ENCODE data around the gene PITPNC1. TPM values are rescaled to one million over a fixed set of nuclear protein-coding genes. Genes with fewer than 3 reads are reported as not detected.

Gene PITPNC1
- total and polyA plus RNA-seq, 2 donors (not counting 1 experiment from before 2014, with no cell fraction given) = 4.7 to 26.1 TPM

GRCh38 chr17:67523101-67523500 lies 146.0 kb downstream of the PITPNC1 start:
- Histone ChIP-seq H3K9me3 (ENCODE audit: control extremely low read depth in 1 of 3, control insufficient read depth in 2 of 3, insufficient read depth in 1 of 3, low read length in 2 of 3) (no peaks in the 10 kb centered on the region), H3K9ac (ENCODE audit: low read length) (no peak overlapping the region), H3K4me3 (ENCODE audit: control extremely low read depth in 1 of 5, extremely low read depth in 1 of 5, insufficient read depth in 1 of 5, low read depth in 2 of 5, low read length in 4 of 5) (no peak overlapping the region), H3K27me3 (replicated peaks in 1 of 4; ENCODE audit: control extremely low read depth in 1 of 4, control insufficient read depth in 3 of 4, insufficient read depth in 4 of 4, low read length in 3 of 4) (no peaks in the 10 kb centered on the region), H3K27ac (ENCODE audit: low read length in 2 of 2) (no peak overlapping the region), H3K4me2 (replicated peaks; ENCODE audit: low read depth, low read length, poor library complexity, severe bottlenecking) (no peak overlapping the region), H2AFZ (ENCODE audit: insufficient read depth, low read depth, low read length, poor library complexity, severe bottlenecking) (no peak overlapping the region), H4K20me1 (ENCODE audit: control insufficient read depth, insufficient read depth, low read length, poor library complexity, severe bottlenecking) (no peaks in the 10 kb centered on the region), H3K36me3 (replicated peaks in 1 of 2; ENCODE audit: control extremely low read depth in 1 of 2, control insufficient read depth in 1 of 2, extremely low read depth in 1 of 2, insufficient read depth in 2 of 2, low read length in 1 of 2) (no peaks in the 10 kb centered on the region), H3K79me2 (ENCODE audit: control insufficient read depth, insufficient read depth, low read length) (no peaks in the 10 kb centered on the region), H3K4me1 (ENCODE audit: control insufficient read depth in 2 of 2, insufficient read depth in 2 of 2, low read length in 2 of 2) (peaks cover 0 to 12% of the 10 kb centered on the region in 2 donors)
- no peaks in the 10 kb centered on the region for H3K27me3 Mint-ChIP-seq
- ChIA-PET CTCF (no interaction called here), POLR2A (no interaction called here)
- no peak for TF ChIP-seq EZH2 (IDR thresholded peaks at IDR 0.05; ENCODE audit: borderline replicate concordance, insufficient read depth, low read depth, low read length, poor library complexity, severe bottlenecking)
- TF ChIP-seq, protein P1, sequence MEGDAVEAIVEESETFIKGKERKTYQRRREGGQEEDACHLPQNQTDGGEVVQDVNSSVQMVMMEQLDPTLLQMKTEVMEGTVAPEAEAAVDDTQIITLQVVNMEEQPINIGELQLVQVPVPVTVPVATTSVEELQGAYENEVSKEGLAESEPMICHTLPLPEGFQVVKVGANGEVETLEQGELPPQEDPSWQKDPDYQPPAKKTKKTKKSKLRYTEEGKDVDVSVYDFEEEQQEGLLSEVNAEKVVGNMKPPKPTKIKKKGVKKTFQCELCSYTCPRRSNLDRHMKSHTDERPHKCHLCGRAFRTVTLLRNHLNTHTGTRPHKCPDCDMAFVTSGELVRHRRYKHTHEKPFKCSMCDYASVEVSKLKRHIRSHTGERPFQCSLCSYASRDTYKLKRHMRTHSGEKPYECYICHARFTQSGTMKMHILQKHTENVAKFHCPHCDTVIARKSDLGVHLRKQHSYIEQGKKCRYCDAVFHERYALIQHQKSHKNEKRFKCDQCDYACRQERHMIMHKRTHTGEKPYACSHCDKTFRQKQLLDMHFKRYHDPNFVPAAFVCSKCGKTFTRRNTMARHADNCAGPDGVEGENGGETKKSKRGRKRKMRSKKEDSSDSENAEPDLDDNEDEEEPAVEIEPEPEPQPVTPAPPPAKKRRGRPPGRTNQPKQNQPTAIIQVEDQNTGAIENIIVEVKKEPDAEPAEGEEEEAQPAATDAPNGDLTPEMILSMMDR (IDR thresholded peaks at IDR 0.05) = no peak
- 89% methylated on average over 1 of the region's 5 CpGs for WGBS (ENCODE audit: insufficient coverage)
- ATAC-seq (ENCODE audit: low read depth) (no peak), DNase-seq (no peak)
- intact Hi-C loops (cut with micrococcal nuclease) = no loop called here
- no peaks in the 10 kb centered on the region for H3K9me3 Mint-ChIP-seq (ENCODE audit: insufficient read depth)
- H3K27ac Mint-ChIP-seq = no peak overlapping the region
- peaks cover 10% of the 10 kb centered on the region for H3K4me1 Mint-ChIP-seq
- no peak overlapping the region for H3K4me3 Mint-ChIP-seq

GRCh38 chr17:67525239-67526135 lies 148.4 kb downstream of the PITPNC1 start:
- Histone ChIP-seq H3K4me1 (ENCODE audit: control insufficient read depth in 2 of 2, insufficient read depth in 2 of 2, low read length in 2 of 2) (peaks cover 0 to 6% of the 10 kb centered on the region in 2 donors), H2AFZ (ENCODE audit: insufficient read depth, low read depth, low read length, poor library complexity, severe bottlenecking) (no peak overlapping the region), H3K4me3 (ENCODE audit: control extremely low read depth in 1 of 5, extremely low read depth in 1 of 5, insufficient read depth in 1 of 5, low read depth in 2 of 5, low read length in 4 of 5) (no peak overlapping the region), H3K9me3 (ENCODE audit: control extremely low read depth in 1 of 3, control insufficient read depth in 2 of 3, insufficient read depth in 1 of 3, low read length in 2 of 3) (no peaks in the 10 kb centered on the region), H3K27me3 (replicated peaks in 1 of 4; ENCODE audit: control extremely low read depth in 1 of 4, control insufficient read depth in 3 of 4, insufficient read depth in 4 of 4, low read length in 3 of 4) (no peaks in the 10 kb centered on the region), H3K27ac (ENCODE audit: low read length in 2 of 2) (no peak overlapping the region), H3K9ac (ENCODE audit: low read length) (no peak overlapping the region), H3K4me2 (replicated peaks; ENCODE audit: low read depth, low read length, poor library complexity, severe bottlenecking) (no peak overlapping the region), H3K36me3 (replicated peaks in 1 of 2; ENCODE audit: control extremely low read depth in 1 of 2, control insufficient read depth in 1 of 2, extremely low read depth in 1 of 2, insufficient read depth in 2 of 2, low read length in 1 of 2) (no peaks in the 10 kb centered on the region), H4K20me1 (ENCODE audit: control insufficient read depth, insufficient read depth, low read length, poor library complexity, severe bottlenecking) (no peaks in the 10 kb centered on the region), H3K79me2 (ENCODE audit: control insufficient read depth, insufficient read depth, low read length) (no peaks in the 10 kb centered on the region)
- H3K27me3 Mint-ChIP-seq = no peaks in the 10 kb centered on the region
- peaks cover 6% of the 10 kb centered on the region for H3K4me1 Mint-ChIP-seq
- intact Hi-C loops (cut with micrococcal nuclease) = no loop called here
- no peak for TF ChIP-seq EZH2 (IDR thresholded peaks at IDR 0.05; ENCODE audit: borderline replicate concordance, insufficient read depth, low read depth, low read length, poor library complexity, severe bottlenecking)
- TF ChIP-seq, protein P1 (IDR thresholded peaks at IDR 0.05) = no peak
- WGBS (ENCODE audit: insufficient coverage) = 81% methylated on average over 6 of the region's 14 CpGs
- H3K4me3 Mint-ChIP-seq = no peak overlapping the region
- ChIA-PET POLR2A (no interaction called here), CTCF (no interaction called here)
- ATAC-seq (ENCODE audit: low read depth) (no peak), DNase-seq (no peak)
- no peak overlapping the region for H3K27ac Mint-ChIP-seq
- H3K9me3 Mint-ChIP-seq (ENCODE audit: insufficient read depth) = no peaks in the 10 kb centered on the region
